H54 (cell line): ENCODE results near the gene ERGIC2.

Experiments used
- DNase-seq: peaks from one replicate; pipeline ENCODE4 v3.0.0; 2011; ENCODE audit warnings: low spot score, mixed read lengths; ENCODE audit not compliant: insufficient read length
- FAIRE-seq: peaks from 3 replicates; lab custom pipeline; 2011; peaks lifted over from hg19 to GRCh38; lab: Jason Lieb, UNC
- POLR2A ChIP-seq: IDR thresholded peaks from 2 replicates; pipeline ENCODE4 v1.6.1; 2011; ENCODE audit warnings: low read depth, mild to moderate bottlenecking, low read length

Gene ERGIC2

DNA sequence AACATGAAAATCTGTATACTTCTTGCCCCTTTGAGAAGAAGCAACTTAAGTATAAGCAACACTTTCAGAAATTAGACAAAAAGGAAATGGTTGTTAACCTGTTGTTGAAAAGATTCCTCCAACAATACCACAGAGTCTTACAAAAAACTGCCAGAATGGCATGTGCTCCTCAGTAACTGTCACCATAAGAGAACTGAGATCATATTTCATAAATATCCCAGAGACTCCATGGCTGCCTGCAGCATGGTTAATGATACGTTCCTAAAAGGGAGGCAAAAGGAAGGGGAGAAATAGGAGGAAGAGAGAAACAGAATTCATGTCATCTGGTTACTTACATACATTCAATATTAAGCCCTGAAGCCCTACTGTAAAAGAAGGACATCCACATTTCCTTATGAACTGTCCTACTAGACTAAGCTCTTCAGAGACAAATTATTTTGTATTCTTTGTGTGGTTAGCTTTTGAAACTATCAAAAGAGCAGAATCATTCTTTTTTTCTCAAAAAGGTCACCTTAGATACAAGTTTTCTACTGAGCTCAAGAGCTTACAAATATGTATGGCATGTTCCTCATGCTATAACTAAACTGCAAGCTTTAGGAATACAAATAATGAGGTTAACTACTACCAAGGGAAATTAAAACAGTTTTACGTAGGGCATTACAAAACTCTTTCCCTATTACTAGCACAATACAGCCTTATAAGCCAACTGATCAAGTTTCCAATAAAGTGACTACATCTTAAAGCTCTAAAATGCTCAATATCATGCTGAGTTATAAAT, 37.8 kb downstream of the ERGIC2 start:
- TF ChIP-seq POLR2A: no peak
- FAIRE-seq: no peak
- no peak for DNase-seq

DNA sequence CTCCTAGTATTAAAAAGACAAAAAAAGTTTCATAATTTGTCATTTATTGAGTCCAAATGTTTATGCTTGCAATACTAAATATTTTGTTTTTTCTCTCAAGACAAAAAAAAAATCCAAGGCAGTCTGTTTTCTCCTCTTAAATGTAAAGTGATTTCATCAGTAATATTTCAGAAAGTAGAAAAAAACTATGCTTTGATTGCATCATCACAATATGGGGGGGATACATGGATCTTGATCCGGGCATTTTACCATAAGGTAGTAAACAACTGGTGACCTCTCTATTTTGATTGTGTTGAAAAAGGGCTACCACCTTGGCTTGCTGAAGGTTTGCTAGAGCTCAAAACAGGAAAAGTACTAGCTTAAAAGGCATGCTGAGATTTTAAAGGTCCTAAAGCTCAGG, 43.6 kb downstream of the ERGIC2 start:
- DNase-seq (no peak), FAIRE-seq (no peak)
- no peak for TF ChIP-seq POLR2A

DNA sequence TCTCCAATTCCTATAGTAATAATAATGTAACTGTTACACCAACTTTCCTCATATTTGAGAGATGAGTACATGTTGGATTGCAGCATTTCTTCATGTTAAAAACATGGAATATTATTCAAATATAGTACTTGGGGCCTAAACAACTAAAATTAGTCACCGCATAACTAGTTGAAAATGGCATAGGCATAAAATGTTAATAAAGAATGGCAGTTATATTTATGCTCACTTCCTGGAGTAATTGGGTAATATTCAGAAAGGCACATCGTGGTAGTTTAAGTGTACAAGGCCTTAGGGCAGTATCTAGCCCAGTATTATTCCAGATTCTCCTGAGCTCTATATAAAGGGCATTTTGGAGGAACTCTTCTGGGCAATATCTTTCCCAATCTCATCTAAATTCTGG, 46.0 kb downstream of the ERGIC2 start:
- no peak for TF ChIP-seq POLR2A
- no peak for FAIRE-seq

DNA sequence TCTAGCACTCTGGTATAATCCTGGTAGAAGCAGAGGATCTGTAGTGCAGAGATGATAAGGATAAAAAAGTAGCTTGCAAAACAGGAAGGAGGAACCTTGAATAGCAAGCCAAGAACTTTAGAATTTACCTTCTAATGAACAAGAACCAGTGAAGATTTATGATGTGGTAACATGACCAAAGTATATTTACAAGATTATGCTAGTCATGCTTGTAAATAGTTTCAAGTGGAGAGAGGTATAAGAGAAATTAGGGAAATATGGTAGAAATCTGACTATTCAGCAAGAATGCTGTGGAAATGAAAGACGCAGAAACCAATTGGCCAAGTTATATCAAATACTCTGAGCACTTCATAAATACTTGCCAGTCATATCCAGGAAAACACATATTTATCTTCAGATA, 47.8 kb downstream of the ERGIC2 start:
- no peak for TF ChIP-seq POLR2A
- no peak for FAIRE-seq
- DNase-seq: no peak

More for the DNA sequence above, 46.0 kb downstream of the ERGIC2 start:
- no peak for DNase-seq

DNA sequence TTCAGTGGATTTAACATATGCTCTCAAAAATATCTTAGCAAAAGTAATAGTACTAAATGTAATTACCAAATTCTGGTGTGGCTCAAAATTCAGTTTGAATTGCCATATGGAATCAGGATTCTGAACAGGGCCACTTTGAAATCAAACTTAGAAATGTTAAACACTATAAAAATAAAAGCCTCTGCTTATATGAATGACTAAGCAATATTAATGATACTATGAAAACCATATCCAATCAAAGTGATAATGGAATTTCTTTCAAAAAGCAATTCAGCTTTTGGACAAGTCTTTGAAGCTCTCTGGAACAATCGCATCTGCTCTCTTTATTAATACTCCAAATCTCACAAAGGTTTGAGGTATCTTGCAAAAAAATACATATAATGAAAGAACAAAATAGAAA, 51.6 kb downstream of the ERGIC2 start:
- no peak for FAIRE-seq
- TF ChIP-seq POLR2A: no peak

DNA sequence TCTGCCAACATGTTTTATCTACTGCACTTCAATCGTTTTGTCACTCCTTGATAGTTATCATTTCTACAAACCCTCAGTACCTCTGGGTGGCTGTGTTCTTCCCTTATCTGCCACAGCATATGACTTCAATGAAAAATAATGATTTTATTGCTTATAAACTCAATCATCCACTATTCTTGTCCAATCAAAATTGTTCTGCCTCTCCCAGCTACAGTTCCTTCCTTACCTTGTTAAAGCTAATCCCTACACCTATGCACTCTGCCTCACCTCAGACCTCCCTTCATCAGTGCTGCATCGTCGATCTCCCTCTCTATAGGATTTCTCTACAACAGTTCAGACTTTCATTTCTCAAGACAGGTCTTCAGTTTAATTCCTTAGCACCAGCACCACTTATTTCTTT, 58.8 kb downstream of the ERGIC2 start:
- TF ChIP-seq POLR2A: no peak
- FAIRE-seq (no peak), DNase-seq (no peak)

More for the DNA sequence above, 51.6 kb downstream of the ERGIC2 start:
- no peak for DNase-seq

DNA sequence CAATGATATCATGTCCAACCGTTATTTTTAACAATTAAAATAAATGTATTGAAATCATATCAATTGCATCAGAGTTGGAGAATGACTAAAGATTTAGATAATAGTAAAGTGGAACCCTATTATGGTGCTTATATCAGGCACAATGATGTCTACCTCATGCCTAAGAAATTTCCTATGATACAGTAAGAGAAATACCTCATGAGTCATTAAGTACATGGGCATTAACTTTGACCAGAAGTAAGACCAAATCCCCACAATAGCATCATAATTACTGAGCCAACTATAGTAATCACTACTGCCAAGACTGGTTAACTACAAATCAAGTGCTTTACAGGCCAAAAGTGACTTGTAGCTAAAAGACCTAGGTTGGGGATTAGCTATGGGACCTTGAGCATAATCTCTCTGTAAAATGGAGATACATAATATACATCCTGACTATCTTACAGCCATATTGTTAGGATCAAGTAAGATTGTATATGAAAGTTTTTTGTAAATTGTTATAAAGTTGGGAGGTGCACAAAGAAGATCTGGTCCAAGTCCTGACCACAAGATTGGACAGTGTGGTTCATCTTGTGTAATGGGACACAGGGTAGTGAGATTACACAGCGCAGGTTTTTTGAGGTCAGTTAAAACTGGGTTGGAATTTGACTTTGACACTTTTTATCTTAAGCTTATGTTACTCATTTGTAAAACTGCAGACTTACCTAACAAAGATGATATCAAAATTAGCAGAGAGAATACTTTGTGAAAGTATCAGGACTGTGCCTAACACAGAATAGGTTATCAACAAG, 60.5 kb downstream of the ERGIC2 start:
- peak; percentile 21 for DNase-seq
- FAIRE-seq: peak; percentile 85
- TF ChIP-seq POLR2A: no peak

DNA sequence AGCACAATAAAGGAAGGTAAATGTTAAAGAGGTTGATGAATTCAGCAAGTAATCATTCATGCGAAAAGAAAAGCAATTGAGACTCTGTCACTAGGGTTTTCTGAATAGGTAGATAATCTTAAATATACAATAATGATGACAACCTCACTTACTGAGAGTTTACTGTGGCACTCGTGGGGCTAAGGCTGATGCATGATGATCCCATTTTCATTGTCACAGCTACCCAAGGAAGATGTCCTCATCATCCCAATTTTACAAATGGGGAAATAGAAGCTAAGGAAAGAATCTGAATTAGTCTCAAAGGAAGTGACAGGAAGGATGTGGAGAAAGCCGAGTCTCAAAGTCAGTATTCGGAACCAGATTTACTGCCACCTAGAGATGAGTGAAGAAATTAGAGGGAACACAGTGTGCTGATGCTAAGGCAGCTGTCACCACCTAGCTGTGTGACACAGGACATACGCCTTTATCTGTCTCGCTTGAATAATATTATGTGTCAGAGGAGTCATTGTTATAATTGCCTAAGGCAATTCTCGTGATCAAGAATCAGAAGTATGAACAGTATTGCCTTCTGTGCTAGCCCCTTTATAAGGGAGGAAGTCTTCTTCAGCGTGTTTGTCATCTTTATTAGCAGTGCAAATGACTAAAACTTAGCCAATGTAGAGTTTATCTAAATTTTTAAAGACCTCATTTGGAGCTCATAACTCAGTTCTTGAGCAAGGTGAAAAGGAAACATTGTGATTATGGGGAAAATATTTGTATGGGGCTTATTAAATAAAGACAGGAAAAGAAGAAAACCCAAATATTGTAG, 63.2 kb downstream of the ERGIC2 start:
- FAIRE-seq (peak; percentile 94), DNase-seq (no peak)
- TF ChIP-seq POLR2A: no peak

DNA sequence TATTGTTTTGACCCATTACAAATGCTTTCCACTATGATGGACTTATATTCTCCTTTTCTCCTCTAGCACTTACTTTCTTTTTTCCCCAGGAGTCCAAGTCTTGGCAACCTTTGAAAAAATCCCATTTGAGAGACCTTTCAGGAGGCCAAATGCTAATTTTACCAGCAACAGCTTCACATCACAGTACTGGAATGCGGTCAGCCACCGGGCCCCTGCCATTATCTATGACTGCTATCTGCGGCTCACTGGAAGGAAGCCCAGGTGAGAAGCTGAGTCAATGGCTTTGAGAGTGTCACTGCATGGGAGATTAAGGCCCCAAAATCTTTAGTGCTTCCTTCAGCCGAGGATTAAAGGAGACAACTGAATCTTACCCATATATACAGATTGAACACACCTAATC, 64.2 kb downstream of the ERGIC2 start:
- TF ChIP-seq POLR2A: no peak
- FAIRE-seq: peak; percentile 85
- DNase-seq: peak; percentile 7

DNA sequence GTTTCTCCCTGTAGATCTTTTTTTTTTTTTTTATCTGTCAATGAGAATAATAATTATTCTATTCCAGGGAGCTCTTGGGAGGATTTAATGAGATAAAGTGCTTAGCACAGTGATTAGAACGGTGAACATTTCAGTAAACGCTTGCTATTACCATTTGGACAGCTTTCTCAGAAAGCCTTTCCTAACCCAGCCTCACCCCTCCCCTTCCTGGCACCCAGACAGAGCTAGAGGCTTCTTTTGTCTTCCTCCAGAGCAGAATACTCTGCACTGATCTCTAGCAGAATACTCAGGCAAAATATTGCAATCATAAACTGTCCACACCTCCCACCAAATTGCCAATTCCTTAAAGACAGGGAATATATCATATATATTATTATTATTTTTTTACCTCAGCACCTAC, 66.6 kb downstream of the ERGIC2 start:
- FAIRE-seq: no peak
- DNase-seq: no peak
- no peak for TF ChIP-seq POLR2A

DNA sequence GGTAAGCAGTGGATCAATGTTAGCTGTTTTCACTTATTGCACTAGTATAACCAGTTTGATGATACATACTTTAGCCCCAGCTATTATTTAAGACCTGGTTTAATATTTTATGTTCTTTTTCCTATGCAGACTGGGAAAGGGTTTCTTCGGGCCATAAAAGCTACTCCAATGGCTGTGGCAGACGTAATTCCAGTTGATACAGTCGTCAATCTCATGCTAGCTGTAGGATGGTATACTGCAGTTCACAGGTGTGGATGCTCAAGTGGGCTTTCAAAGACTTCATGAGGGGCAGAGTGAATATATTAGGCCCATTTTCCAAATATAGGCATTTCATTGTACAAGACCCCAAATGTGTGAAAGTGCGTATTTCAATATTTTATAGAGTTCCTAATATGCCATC, 70.1 kb downstream of the ERGIC2 start:
- no peak for TF ChIP-seq POLR2A
- FAIRE-seq (no peak), DNase-seq (no peak)

DNA sequence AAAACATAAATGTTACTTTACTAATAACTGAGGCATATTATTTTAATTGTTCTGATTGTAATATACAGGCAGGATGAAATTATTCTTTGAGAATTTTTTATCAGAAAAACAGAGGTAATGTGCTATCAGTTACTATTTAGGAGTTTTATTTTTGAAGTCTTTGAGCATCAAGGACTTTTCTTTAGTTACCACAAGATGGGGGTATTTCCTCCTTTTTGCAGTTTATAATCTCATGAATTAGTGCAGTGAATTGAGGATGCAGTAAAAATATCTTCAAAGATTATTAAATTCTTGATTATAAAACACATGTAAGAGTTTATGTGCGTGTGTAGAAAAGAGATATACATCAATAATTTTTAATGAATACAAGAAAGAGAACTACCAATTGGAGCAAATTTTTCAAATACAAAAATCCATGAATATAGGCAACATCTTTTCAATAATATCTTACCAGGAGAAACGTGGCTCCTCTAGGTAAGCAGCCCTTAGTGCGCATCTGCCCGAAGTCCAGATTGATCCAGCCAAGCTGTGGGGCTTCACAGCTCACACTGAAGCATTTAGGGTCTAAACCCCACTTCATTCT, 71.6 kb downstream of the ERGIC2 start:
- no peak for TF ChIP-seq POLR2A
- FAIRE-seq: no peak
- no peak for DNase-seq

DNA sequence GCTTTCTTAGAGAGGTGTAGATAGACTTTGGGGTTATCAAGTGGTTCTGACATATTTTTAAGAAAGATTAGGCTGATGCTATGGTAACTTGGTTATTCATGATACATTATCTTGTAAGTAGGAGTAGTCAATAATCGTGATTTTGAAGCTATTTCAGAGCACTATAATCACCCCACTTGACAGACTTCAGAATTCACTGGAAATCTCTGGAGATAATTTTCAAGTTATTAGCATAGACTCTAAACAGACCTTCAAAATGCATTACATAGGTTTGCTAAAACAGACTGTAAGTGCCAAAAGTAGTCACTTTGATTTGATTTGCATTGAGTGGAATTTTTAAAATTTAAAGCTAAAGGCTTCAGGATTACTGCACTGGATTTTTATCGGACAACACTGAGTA, 74.3 kb downstream of the ERGIC2 start:
- TF ChIP-seq POLR2A: no peak
- FAIRE-seq (no peak), DNase-seq (no peak)
